CD4-positive, alpha-beta T cell treated with Interleukin-12 subunit alpha and Interleukin-12 subunit beta, for 1 hour (primary cell): ENCODE data around the gene GALNT16.
"Not testable (repeated sequence)": the region's sequence is repeated elsewhere in the genome, so short reads cannot be mapped to it uniquely, and the experiment has no call there.

Experiments
- DNase-seq: peaks from one replicate; pipeline ENCODE4 v3.0.0-alpha.2; 2020

GALNT16 gene

DNA sequence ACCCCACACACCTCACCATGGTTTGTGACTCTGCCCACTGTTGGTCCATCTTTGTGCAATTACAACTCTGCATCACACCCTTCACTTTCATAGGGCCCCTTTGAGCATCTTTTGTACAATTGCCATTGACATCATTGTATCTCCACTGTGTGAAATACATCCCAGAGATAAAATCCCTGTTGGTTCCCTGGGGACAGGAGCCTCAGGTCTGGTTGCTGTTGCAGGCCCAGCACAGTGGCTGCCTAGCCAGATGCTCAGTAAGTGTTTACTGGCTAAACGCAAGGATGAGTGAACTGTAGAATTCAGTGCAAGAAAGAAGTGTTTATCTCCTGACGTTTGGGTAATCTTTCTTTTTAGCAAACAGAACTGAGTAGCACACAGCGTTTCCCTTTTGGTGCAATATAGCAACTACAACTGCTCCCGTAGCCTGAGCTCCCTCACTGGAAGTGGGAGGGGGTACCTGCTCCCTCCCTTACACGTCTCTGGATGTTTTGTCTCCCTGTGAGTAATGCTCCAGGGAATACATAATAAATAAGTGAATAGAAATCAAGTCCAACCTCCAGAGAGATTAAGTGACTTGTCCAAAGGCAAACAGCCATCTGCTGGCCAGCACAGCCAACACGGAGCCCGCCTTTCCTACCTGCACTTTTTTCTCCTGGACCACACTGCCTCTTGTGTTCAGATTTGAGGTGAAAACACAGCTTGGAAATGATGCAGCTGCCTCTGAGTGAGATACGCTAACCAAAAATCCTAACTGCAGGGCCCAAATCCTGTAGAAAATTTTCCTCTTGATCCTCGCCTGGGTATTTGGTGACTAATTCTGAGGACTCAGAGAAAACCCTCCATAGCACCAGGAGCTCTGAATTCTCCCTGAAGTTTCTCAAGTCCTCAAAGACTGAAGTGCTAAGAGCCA, 27.4 kb downstream of the GALNT16 start:
- DNase-seq: no peak

- DNase-seq: no peak
These were observed 28.2 kb downstream of the GALNT16 start for GRCh38 chr14:69288011-69288771.

- no peak for DNase-seq
These were observed 29.2 kb downstream of the GALNT16 start for GRCh38 chr14:69288956-69289705.

DNA sequence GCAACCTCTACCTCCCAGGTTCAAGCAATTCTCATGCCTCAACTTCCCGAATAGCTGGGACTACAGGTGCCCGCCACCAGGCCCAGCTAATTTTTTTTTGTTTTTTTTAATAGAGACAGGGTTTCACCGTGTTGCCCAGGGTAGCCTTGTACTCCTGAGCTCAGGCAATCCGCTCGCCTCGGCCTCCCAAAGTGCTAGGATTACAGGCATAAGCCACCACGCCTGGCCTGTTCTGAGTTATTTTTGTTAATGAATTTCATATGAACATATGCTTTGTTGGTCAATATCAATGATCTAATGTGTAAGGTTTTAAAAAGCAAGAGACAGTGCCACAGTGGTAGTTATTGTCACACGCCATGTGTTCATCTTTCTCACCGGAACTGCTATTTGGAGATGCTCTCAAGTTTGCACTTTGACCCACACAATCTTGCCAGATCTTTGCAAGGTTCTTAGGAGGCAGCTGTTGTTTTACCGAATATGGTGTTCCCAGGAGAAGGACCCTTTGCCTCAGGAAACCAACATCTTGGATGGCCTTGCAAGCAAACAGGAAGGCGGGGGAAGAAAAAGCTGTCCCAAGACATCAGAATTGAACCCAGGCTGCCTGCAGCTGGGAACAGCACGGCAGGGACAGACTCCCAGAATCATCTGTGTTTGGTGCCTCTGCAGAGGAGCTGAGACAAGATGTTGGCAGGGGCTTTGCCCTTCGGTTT, 30.0 kb downstream of the GALNT16 start:
- DNase-seq: no peak

GRCh38 chr14:69290881-69291280, 30.9 kb downstream of the GALNT16 start:
- DNase-seq: not testable (repeated sequence)

GRCh38 chr14:69291396-69291795, 31.4 kb downstream of the GALNT16 start:
- no peak for DNase-seq

DNA sequence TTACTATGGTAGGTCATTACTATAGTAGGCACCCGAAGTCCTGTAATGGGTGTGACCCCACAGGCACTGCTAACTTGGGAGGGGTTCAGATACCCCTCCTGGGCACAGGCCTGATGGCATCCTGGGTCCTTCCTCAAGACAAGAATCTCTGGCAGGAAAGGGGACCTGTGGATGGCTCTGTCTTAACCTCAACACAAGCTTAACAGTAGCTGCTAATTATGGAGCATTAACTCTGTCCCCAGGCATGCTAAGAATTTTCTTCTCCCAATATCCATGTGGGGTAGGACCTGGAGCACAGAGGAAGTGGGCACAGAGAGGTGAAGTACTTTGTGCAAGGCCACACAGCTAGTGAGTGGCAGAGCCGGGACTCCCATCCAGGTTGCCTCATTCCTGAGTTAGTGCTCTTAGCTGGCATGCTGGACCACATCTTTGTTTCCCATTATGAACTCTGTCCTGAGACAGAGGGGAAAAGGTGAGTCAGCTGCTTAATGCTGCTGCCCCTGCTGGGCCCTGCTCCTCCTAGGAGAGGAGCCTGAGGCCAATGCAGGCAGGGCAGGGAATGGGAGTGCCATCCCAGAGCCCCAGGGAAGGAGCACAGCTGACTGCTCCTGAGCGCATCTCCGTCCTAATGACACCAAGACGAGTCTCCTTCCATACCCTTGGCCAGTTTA, 32.1 kb downstream of the GALNT16 start:
- DNase-seq: no peak

GRCh38 chr14:69298131-69299071, 38.4 kb downstream of the GALNT16 start:
- no peak for DNase-seq

- DNase-seq: no peak
These were observed 39.5 kb downstream of the GALNT16 start for GRCh38 chr14:69299286-69300035.

DNA sequence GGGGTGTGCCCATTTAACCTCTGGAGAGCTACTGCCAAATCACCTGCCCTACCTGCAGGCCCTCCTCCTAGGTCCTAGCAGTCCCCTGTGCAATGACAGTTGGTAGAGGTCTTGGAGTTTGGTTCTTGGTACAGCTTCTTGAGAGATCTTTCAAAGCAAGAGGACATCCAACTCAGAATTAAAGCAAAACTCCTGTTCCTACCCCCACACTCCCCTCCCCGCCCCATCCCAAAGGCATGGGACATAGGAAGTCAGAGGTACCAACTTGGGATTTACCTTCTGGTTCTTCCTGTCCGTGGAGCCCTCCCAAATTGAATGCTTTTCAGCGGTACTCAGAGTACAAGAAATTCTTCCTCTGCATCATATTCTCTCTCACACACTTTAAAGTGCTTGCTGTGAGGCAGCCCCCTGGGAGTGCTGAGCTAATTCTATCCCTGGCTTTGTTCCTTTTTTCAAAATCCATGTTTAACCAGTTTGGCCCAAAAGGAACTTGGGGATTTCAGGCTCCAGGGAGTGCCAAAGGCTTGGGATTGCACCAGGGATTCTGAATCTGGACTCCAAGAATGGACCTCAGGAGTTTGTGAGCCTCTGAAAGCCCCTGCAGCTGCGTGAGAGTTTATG, 40.8 kb downstream of the GALNT16 start:
- no peak for DNase-seq

DNA sequence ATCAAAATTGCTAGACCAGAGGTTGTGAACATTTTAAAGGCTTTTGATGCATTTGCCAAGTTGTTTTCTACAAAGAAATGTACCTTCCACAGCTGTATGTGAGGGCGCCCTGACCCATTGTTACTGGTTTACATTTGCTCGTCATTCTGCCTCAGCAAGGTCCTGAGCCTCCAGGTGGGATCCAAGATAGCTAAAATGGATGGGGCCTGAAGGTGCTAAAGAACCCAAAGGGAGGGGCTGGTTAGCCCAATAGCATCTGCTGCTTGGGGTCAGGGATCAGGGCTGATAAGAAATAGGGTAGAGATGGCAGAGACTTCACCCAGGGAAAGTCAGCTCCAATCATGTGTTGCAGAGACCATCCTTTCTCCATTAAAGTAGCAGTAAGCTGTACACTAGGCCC, 43.1 kb downstream of the GALNT16 start:
- no peak for DNase-seq

DNA sequence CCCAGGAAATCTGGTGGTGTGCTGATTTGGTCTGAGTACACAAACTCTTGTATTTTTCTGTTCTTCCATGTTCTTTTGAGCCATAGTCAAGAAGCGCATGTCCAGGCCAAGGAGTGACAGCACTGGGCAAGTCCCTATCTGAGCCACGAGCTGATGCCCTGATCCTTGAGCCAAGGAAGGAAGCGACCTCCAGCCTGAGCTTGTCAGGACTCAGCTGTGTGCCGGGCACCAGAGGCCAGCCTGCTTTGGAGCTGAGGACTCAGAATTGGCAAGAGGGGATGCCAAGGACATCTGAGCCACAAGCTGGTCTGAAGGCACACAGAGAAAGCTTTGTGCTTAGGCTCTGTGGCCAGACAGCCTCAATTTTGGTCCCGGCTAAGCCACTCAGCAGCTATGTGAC, 52.6 kb downstream of the GALNT16 start:
- DNase-seq: no peak

DNA sequence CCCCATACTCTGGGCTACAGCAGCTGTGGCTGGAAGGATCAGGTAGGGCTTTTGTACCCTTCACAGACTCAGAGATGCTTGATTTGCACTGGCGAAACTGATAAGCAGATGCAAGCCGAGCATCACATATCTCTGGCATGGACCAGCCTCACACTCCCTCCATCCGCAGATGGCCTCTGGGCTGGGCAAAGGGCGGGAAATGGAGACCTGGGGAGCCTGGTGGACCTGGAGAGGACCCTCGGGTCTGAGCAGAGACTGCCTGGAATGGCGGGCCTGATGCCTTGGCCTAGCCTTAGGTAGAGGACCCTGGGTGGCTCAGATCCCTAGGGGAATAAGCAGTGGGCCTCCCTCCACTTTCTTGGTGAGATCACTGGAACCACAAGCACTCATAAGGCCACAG, 53.2 kb downstream of the GALNT16 start:
- DNase-seq: no peak

GRCh38 chr14:69314327-69314726, 54.4 kb downstream of the GALNT16 start:
- DNase-seq: no peak

DNA sequence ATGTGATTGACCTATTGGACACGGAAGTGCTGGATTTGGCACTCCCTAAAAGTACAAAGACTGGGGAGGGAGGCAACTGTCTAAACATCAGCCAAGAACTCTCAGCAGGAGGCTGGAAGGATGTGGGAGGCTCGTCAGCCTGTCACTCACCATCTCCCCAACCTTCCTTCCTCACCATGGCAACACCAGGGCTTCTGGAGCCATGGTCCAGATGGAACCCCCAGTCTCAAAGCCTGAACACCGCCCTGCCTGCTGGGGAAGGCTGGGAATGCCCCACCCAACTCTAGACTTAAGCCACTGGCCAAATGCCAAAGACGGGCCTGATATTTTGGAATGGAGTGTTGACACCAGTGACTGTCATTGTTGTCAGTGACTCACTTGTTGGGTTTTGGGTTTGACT, 55.3 kb downstream of the GALNT16 start:
- no peak for DNase-seq

- DNase-seq: no peak
These were observed 56.6 kb downstream of the GALNT16 start for GRCh38 chr14:69316449-69317101.

DNA sequence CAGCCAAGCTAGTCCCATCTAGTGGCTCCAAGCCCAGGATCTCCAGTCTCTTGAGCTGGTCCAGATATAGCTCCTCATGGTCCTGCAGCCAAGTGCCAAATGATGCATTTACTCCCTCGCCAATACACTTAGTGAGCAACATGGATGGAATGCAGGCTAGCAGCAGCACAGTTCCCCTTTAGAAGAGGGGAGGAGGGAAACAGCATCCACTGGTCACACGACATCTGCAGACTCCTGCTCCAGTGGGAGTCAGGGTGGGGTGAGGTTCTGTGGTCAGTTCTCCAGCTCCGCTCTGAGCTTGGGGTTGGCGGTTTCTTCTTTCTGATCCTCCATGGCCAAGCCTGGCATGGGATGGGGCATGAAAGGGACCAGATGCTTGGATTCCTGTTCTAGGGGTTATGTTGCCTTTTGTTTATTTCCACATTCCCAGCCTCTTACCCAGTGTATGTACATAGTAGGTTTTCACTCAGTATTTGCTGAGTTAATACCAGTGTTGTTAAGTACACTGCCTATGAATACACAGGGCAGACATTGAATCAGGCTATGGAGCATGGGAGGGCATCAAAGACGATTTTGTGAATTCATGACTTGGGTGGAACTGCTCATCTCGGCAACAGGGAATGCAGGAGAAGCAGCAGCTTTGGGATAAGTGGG, 57.3 kb downstream of the GALNT16 start:
- no peak for DNase-seq

GRCh38 chr14:69317780-69318179, 57.8 kb downstream of the GALNT16 start:
- DNase-seq: no peak

DNA sequence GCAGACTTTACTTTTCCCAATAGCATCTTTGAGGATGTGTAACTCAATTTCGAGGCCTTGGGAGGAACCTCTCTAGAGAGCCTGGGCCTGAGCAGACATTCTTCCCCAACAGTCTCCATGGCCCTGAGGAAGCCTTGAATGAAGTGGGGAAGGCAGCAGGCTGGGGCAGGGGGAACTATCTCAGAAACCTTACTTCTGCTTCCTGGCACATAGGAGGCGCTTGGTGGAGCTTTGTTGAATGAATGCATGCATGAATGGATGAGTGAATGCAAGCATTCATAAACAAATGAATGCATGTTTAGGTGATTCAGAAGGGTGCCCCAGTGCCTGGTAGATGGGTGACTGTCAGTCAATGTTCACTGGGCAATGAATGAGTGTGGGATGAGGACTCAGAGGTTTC, 58.3 kb downstream of the GALNT16 start:
- DNase-seq: no peak
